Measurements from ENCODE around the gene SHB. TPM values are rescaled to one million over a fixed set of nuclear protein-coding genes. Genes with fewer than 3 reads are reported as not detected.

Gene SHB
- total RNA-seq, 1 experiment from 2014 or later: 15.1 TPM

DNA sequence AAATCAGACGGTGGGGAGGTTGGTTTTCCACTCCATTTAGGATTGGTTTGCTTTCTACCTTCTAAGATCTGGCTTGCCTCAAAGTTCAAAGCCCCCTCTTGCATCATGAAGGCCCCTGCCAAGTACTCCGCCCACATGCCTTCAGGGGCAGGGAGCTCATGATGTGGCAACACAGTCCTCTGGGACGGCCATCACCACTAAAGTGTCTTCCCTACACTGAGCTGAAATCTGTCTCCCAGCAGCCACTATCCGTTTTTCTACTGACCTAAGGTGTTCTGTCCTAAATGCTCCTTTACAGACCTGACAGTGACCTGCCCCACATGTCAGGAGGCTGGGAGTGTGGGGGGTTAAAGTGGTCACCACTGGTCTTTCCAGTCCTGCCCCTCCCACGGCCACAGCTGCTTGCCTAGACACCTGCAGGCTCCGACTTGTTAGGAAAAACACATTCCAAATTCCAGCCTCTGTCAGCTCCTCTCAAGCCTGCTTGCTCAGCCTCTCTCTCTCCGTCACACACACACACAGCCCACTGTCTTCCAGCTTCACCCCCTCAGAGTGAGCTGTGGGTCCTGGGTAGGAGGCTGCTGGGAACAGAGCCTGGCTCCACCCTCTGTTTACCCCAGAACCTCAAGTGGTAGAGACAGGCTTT lies 44.9 kb downstream of the SHB start:
- no peak for DNase-seq (ENCODE audit: low spot score)

DNA sequence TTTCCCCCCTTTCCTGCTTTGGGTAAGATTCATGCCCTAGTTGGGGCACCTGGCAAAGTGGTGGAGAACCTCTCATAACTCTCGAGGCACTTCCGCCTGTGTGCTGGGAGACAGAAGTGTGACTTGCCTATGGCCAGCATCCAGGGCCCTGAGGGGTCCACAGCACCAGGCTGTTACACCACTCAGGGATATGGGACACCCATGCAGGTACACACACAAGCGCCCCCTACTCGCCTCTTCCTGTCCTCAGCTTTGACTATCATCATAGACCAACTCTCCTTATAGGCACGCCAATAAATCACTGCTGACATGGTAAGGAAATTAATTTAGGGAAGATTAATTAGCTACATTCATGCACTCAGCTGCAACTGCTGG lies 45.4 kb downstream of the SHB start:
- DNase-seq (ENCODE audit: low spot score): no peak

GRCh38 chr9:38022995-38023394 lies 46.0 kb downstream of the SHB start:
- no peak for DNase-seq (ENCODE audit: low spot score)

GRCh38 chr9:38022203-38022895 lies 46.7 kb downstream of the SHB start:
- DNase-seq (ENCODE audit: low spot score): no peak

DNA sequence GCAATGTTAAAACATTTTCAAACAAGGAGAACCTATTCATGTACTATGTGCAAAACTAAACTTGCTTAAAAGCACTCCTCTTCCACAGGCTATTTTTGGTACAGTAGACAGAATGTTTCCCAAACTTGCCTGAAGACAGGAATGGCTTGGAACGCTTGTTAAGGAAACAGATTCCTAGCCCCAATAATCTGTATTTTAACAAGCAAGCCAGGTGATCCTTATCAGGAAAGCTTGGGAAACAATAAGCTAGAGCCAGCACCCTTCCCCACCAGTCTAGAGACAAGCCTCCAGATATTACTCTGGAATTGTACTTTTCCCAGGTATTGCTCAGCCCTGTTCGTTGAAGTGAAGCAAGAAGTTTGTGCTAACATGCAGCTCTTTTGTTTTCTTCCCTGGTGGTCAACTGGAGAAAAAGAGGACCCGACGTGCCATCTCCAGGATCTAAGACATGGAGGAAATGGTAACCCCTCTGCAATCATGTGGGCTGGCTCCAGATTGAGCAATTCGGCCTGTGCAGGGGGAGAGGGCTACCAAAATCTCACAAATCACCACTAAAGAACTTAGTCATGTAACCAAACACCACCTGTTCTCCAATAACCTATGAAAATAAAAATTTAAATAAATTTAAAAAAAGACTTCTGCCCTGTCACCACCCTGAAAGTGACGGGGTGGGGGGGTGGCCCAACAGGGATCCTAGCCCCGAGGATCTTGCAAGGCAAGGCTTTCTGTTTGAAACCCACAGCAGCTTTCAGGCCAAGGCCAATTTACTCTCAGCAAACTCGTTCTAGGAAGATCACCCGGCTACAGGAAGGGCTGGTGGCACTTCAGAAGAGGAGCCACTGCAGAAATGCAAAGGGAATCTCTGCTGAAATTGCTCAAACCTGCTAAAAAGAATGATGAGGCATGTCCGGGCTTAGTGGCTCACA lies 48.6 kb downstream of the SHB start:
- no peak for DNase-seq (ENCODE audit: low spot score)

DNA sequence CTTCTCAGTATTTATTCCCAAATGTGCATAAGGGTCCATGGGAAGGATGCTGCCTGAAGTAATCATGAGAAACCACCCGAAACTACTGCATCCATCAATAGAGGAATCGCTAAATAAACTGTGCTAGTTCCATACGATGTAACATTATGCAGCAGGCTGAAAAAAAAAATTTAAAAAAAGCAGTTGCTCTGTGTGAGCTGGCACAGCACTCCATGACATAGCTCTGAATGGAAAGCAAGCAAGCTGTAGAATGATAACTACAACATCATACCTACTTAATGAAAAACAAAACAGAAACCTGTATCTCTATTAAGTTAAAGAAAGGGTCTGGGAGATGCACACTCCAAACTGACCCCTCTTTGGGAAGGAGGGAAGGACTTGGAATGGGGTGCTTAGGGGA lies 49.3 kb downstream of the SHB start:
- DNase-seq (ENCODE audit: low spot score): no peak

- DNase-seq (ENCODE audit: low spot score): peak; percentile 84
Observed at GRCh38 chr9:38018958-38019602, 49.9 kb downstream of the SHB start.

- DNase-seq (ENCODE audit: low spot score): no peak
Observed at GRCh38 chr9:38018241-38018957, 50.6 kb downstream of the SHB start.

- no peak for DNase-seq (ENCODE audit: low spot score)
Observed at GRCh38 chr9:38017885-38018186, 51.2 kb downstream of the SHB start.

GRCh38 chr9:38017149-38017884 lies 51.7 kb downstream of the SHB start:
- peak; percentile 95 for DNase-seq (ENCODE audit: low spot score)

- DNase-seq (ENCODE audit: low spot score): peak; percentile 80
Observed at GRCh38 chr9:38016375-38017135, 52.5 kb downstream of the SHB start.

- no peak for DNase-seq (ENCODE audit: low spot score)
Observed at GRCh38 chr9:38015906-38016305, 53.1 kb downstream of the SHB start.

- DNase-seq (ENCODE audit: low spot score): peak; percentile 74
Observed at GRCh38 chr9:38015266-38015665, 53.8 kb downstream of the SHB start.

GRCh38 chr9:38012767-38013450 lies 56.1 kb downstream of the SHB start:
- DNase-seq (ENCODE audit: low spot score): no peak

GRCh38 chr9:38011991-38012390 lies 57.0 kb downstream of the SHB start:
- no peak for DNase-seq (ENCODE audit: low spot score)

DNA sequence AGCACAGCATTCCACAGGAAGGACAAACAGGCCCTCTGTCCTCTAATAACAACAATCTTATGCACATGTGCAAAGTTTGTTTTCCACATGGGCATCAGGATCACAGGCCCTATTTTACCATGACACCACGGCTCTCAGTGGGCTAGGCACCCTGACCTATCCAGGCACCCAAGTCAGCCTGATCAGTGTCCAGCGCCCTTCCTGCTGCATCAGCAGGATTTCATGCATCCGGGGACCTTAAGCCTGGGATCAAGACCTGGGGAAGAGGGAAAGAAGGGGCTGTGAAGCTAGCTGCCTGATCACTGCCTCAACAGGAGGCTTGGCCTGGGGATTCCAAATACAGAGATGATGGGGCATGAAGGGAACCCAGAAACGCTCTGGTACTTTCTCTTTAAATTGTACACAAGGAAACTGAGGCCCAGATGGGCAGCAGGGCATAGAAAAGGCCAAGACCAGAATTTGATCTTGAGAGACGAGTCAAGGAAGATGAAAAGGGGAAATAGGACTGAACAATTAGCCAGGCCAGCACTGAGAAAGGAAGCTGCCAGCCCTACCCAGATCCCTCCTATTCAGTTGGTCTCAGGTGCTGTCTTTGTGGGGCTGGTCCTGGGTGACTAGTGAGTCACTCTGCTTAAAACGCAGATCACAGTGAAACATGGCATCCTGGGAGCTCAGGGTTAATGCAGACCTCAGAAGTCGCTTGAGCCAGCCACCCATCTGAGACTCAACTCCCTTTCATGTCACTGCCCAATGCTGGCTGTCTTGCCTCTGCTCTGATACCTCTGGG lies 57.9 kb downstream of the SHB start:
- DNase-seq (ENCODE audit: low spot score): no peak

- no peak for DNase-seq (ENCODE audit: low spot score)
Observed at GRCh38 chr9:38009990-38010389, 59.0 kb downstream of the SHB start.

DNA sequence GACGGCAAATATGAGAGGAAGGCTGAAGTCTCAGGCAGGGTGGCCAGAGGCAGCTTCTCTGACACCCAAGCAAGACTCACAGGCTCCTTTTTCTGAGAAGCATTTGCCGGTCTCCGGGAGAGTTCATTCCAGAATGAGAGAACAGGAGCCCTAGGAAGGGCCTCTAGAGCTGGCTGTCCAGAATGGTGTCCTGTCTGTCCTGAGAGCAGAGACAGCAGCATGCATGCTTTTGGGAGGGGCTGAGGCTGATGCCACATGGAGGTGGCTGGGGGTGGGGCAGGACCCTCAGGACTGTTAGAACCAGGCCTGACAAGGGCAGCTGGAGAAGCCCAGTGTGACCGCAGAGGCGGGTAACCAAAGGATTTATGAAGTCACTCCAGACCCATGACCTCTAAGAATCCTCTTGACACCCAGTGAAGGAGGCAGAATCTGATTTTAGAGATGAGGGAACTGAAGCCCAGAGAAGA lies 60.0 kb downstream of the SHB start:
- DNase-seq (ENCODE audit: low spot score): no peak

Data from A172 (cell line).